Measurements from ENCODE around the gene TELO2. TPM values are rescaled to one million over a fixed set of nuclear protein-coding genes. Genes with fewer than 3 reads are reported as not detected.
A peak's percentile ranks its signal among the peaks of the same experiment; 100 is the strongest.

Gene TELO2
- total RNA-seq, 2 donors from 2014 or later: 85.0 to 91.7 TPM

DNA sequence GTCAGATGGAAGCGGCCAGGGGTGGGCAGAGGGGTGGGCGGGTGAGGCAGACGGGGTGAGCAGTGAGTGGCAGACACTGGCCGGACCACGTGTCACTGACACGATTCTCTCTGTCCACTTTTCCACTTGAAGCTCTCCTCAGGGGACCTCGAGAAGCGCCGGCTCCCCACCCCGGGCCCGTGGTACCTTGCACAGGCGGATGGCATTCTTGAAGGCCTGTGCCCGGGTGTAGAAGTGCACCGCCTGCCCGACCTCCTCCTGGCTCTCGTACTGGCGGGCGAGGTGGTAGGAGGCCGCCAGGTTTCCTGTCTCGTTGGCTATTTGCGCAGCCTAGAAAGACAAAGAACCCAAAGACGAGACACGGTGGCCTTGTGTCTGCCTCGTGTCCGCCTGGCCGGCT lies 31.2 kb downstream of the TELO2 start:
- Mint-ChIP-seq H3K27ac (no peak overlapping the region), H3K27me3 (ENCODE audit: insufficient read depth) (no peaks in the 10 kb centered on the region), H3K36me3 (ENCODE audit: low read depth) (peaks cover 7% of the 10 kb centered on the region), H3K9me3 (no peaks in the 10 kb centered on the region), H3K4me3 (no peak overlapping the region), H3K4me1 (no peaks in the 10 kb centered on the region)
- TF ChIP-seq CTCF (conservative IDR thresholded peaks at IDR 0.05): no peak
- H3K4me1 ChIP-seq (ENCODE audit: control insufficient read depth, insufficient read depth, low read length): no peaks in the 10 kb centered on the region
- 91 to 93% methylated on average over 26 of the region's 26 CpGs for WGBS, 2 experiments (ENCODE audit: insufficient coverage in 1 of 2, insufficient read length in 1 of 2)
- no peak overlapping the region for H3K27ac ChIP-seq (ENCODE audit: low read depth, low read length)
- H3K9ac ChIP-seq (ENCODE audit: extremely low read depth, low read length, poor library complexity, severe bottlenecking): no peak overlapping the region
- DNase-seq: no peak
- no peaks in the 10 kb centered on the region for H3K27me3 ChIP-seq (ENCODE audit: control insufficient read depth, insufficient read depth, low read length, poor library complexity, severe bottlenecking)
- H3K9me3 ChIP-seq (ENCODE audit: control insufficient read depth, low read length): no peaks in the 10 kb centered on the region
- no peaks in the 10 kb centered on the region for H3K36me3 ChIP-seq (ENCODE audit: control insufficient read depth, insufficient read depth, low read length)
- no peak overlapping the region for H3K4me3 ChIP-seq (ENCODE audit: low read length)

- Histone ChIP-seq H3K4me3 (ENCODE audit: low read length) (no peak overlapping the region), H3K27ac (ENCODE audit: low read depth, low read length) (no peak overlapping the region), H3K4me1 (ENCODE audit: control insufficient read depth, insufficient read depth, low read length) (no peaks in the 10 kb centered on the region), H3K9me3 (ENCODE audit: control insufficient read depth, low read length) (no peaks in the 10 kb centered on the region), H3K36me3 (ENCODE audit: control insufficient read depth, insufficient read depth, low read length) (no peaks in the 10 kb centered on the region), H3K27me3 (ENCODE audit: control insufficient read depth, insufficient read depth, low read length, poor library complexity, severe bottlenecking) (no peaks in the 10 kb centered on the region), H3K9ac (ENCODE audit: extremely low read depth, low read length, poor library complexity, severe bottlenecking) (no peak overlapping the region)
- H3K9me3 Mint-ChIP-seq: no peaks in the 10 kb centered on the region
- H3K4me3 Mint-ChIP-seq: no peak overlapping the region
- no peak overlapping the region for H3K27ac Mint-ChIP-seq
- no peak for TF ChIP-seq CTCF (conservative IDR thresholded peaks at IDR 0.05)
- WGBS, 2 experiments (ENCODE audit: insufficient coverage in 1 of 2, insufficient read length in 1 of 2): 94 to 95% methylated on average over 26 to 41 of the region's 44 CpGs
- peaks cover 7% of the 10 kb centered on the region for H3K36me3 Mint-ChIP-seq (ENCODE audit: low read depth)
- no peak for DNase-seq
- H3K27me3 Mint-ChIP-seq (ENCODE audit: insufficient read depth): no peaks in the 10 kb centered on the region
- no peaks in the 10 kb centered on the region for H3K4me1 Mint-ChIP-seq
Observed at GRCh38 chr16:1525871-1526607, 32.9 kb downstream of the TELO2 start.

DNA sequence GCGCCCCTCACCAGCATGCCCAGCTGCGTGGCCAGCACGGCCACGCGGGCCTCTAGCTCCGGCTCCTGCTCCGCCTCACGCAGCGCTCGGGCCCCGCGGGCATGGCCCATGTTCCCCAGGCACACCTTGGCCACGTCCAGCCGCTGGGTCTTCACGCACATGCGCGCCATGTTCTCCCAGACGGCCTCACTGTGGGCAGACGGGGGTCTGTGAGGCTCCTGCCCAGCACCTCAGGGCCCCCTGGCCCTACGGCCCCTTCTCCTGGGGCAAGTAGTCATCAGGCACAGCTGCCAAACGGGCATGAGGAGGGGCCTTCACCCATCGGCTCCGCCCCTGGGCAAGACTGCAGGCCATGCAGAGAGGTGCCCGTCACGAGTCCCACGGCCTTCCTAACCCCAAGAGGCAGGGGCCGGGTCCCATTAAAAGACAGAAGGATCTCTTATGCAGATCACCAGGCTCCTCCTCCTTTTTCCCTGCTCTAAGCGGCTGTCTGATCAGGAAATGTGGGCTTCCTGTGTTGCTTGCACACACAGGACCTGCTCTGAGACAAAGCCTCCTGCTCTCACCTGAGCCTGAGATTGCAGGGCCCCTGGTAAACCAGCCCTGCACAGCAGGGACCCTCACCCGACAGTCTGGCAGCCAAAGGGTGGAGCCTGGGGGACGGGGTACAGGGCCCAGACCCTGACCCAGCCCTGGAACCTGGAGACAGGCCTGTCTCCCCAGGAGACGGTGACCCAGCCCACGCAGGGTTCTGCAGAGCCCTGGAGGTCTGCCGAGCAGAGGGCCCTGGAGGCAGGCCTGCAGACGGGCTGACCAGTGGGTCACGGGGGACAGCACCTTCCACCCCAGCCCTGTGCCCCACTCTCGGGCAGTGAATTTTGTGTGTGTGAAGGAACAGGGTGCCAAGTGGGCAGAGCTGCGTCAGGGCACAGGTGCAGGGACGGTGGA lies 33.7 kb downstream of the TELO2 start:
- WGBS, 2 experiments (ENCODE audit: insufficient coverage in 1 of 2, insufficient read length in 1 of 2): 92 to 93% methylated on average over 31 to 38 of the region's 38 CpGs
- DNase-seq: no peak
- no peaks in the 10 kb centered on the region for H3K27me3 Mint-ChIP-seq (ENCODE audit: insufficient read depth)

More for the DNA sequence above, 33.7 kb downstream of the TELO2 start:
- Histone ChIP-seq H3K36me3 (ENCODE audit: control insufficient read depth, insufficient read depth, low read length) (no peaks in the 10 kb centered on the region), H3K27me3 (ENCODE audit: control insufficient read depth, insufficient read depth, low read length, poor library complexity, severe bottlenecking) (no peaks in the 10 kb centered on the region), H3K9me3 (ENCODE audit: control insufficient read depth, low read length) (no peaks in the 10 kb centered on the region), H3K4me3 (ENCODE audit: low read length) (no peak overlapping the region), H3K4me1 (ENCODE audit: control insufficient read depth, insufficient read depth, low read length) (no peaks in the 10 kb centered on the region), H3K27ac (ENCODE audit: low read depth, low read length) (no peak overlapping the region), H3K9ac (ENCODE audit: extremely low read depth, low read length, poor library complexity, severe bottlenecking) (no peak overlapping the region)
- TF ChIP-seq CTCF (conservative IDR thresholded peaks at IDR 0.05): no peak
- Mint-ChIP-seq H3K9me3 (no peaks in the 10 kb centered on the region), H3K36me3 (ENCODE audit: low read depth) (peaks cover 7% of the 10 kb centered on the region), H3K27ac (peak overlapping the region; percentile 58), H3K4me3 (no peak overlapping the region), H3K4me1 (no peaks in the 10 kb centered on the region)
